DMS153 (cell line): ENCODE results near the gene MARK4.
"Not testable (repeated sequence)": the region's sequence is repeated elsewhere in the genome, so short reads cannot be mapped to it uniquely, and the experiment has no call there.

Experiments
- DNase-seq: peaks from one replicate; lab custom pipeline; 2025; lab: John Stamatoyannopoulos, UW

The MARK4 gene

GRCh38 chr19:45250832-45251451, at the start of gene MARK4:
MARK4 (plus strand) TSS chr19:45251271; CDS start chr19:45251589, 318 bp downstream.
- no peak for DNase-seq

- no peak for DNase-seq
Observed at GRCh38 chr19:45202637-45203036, 48.4 kb upstream of the MARK4 start.

GRCh38 chr19:45205810-45206209, 45.3 kb upstream of the MARK4 start:
- DNase-seq = no peak

GRCh38 chr19:45206328-45206727, 44.7 kb upstream of the MARK4 start:
- no peak for DNase-seq

- no peak for DNase-seq
Observed at GRCh38 chr19:45211751-45212381, 39.2 kb upstream of the MARK4 start.

- DNase-seq = no peak
Observed at GRCh38 chr19:45213031-45213430, 38.0 kb upstream of the MARK4 start.

GRCh38 chr19:45215391-45216191, 35.5 kb upstream of the MARK4 start:
- peak; percentile 57 for DNase-seq

GRCh38 chr19:45216667-45217066, 34.4 kb upstream of the MARK4 start:
- DNase-seq = no peak

- DNase-seq = no peak
Observed at GRCh38 chr19:45217193-45217956, 33.7 kb upstream of the MARK4 start.

- no peak for DNase-seq
Observed at GRCh38 chr19:45217957-45218334, 33.1 kb upstream of the MARK4 start.

GRCh38 chr19:45218426-45218825, 32.6 kb upstream of the MARK4 start:
- no peak for DNase-seq

GRCh38 chr19:45218911-45219743, 31.9 kb upstream of the MARK4 start:
- DNase-seq = no peak

- no peak for DNase-seq
Observed at GRCh38 chr19:45222724-45223123, 28.3 kb upstream of the MARK4 start.

GRCh38 chr19:45223879-45224278, 27.2 kb upstream of the MARK4 start:
- DNase-seq = no peak

GRCh38 chr19:45224645-45225044, 26.4 kb upstream of the MARK4 start:
- DNase-seq = no peak

- DNase-seq = not testable (repeated sequence)
Observed at GRCh38 chr19:45229056-45229455, 22.0 kb upstream of the MARK4 start.

GRCh38 chr19:45231891-45232290, 19.2 kb upstream of the MARK4 start:
- DNase-seq = no peak

- DNase-seq = no peak
Observed at GRCh38 chr19:45234089-45234869, 16.8 kb upstream of the MARK4 start.

GRCh38 chr19:45235485-45235884, 15.6 kb upstream of the MARK4 start:
- DNase-seq = no peak

- no peak for DNase-seq
Observed at GRCh38 chr19:45238556-45238955, 12.5 kb upstream of the MARK4 start.
